Activated naive CD4-positive, alpha-beta T cell treated with anti-CD3 and anti-CD28 coated beads, Interleukin-2, amount 50 U/mL, for 24 hours (primary cell): ENCODE results near the gene NFE2L2.
"Not testable (repeated sequence)": the region's sequence is repeated elsewhere in the genome, so short reads cannot be mapped to it uniquely, and the experiment has no call there.

Source experiments
- H3K27ac Mint-ChIP-seq: one replicate; pipeline ENCODE4 v1.8.0; 2021; ENCODE audit warnings: mild to moderate bottlenecking, mixed read lengths
- H3K27me3 Mint-ChIP-seq: one replicate; pipeline ENCODE4 v1.8.0; 2021; ENCODE audit warnings: mixed read lengths
- H3K36me3 Mint-ChIP-seq: one replicate; pipeline ENCODE4 v1.8.0; 2021; ENCODE audit warnings: mixed read lengths
- H3K4me1 Mint-ChIP-seq: one replicate; pipeline ENCODE4 v1.8.0; 2021; ENCODE audit warnings: mixed read lengths
- H3K4me3 Mint-ChIP-seq: one replicate; pipeline ENCODE4 v1.8.0; 2021; ENCODE audit warnings: mild to moderate bottlenecking, mixed read lengths
- H3K9me3 Mint-ChIP-seq: one replicate; pipeline ENCODE4 v1.8.0; 2021; ENCODE audit warnings: mixed read lengths

NFE2L2 gene

GRCh38 chr2:177252808-177253531 lies 11.6 kb downstream of the NFE2L2 start:
- Mint-ChIP-seq H3K27ac (peak overlapping the region; percentile 91), H3K36me3 (peaks cover 27% of the 10 kb centered on the region), H3K9me3 (no peaks in the 10 kb centered on the region), H3K4me1 (peaks cover 91% of the 10 kb centered on the region), H3K4me3 (peak overlapping the region; percentile 67), H3K27me3 (no peaks in the 10 kb centered on the region)

DNA sequence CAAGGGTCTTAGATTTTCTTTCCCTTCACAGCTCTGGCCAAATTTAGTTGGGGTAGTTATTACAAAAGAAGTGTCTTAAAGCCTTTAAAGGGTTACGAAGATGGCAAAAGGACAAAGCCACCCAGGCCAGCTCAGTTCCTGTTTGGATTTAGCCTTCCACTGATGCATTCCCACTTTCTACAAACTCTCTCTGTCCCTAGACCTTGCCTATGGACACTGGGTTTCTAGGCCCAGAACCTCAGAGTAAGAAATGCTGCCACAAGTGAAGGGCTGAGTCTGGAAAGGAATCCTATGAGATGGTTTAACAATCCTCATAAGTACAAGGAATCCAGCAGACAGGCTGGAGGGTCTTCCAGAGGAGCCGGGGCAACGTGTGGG lies 13.4 kb downstream of the NFE2L2 start:
- H3K36me3 Mint-ChIP-seq, result peaks cover 25% of the 10 kb centered on the region
- H3K9me3 Mint-ChIP-seq, result no peaks in the 10 kb centered on the region
- H3K4me1 Mint-ChIP-seq, result peaks cover 90% of the 10 kb centered on the region
- peak overlapping the region; percentile 91 for H3K27ac Mint-ChIP-seq
- no peaks in the 10 kb centered on the region for H3K27me3 Mint-ChIP-seq
- H3K4me3 Mint-ChIP-seq, result peak overlapping the region; percentile 68

- H3K27me3 Mint-ChIP-seq, result no peaks in the 10 kb centered on the region
- H3K4me3 Mint-ChIP-seq, result no peak overlapping the region
- peaks cover 23% of the 10 kb centered on the region for H3K36me3 Mint-ChIP-seq
- peak overlapping the region; percentile 52 for H3K27ac Mint-ChIP-seq
- peaks cover 88% of the 10 kb centered on the region for H3K4me1 Mint-ChIP-seq
- no peaks in the 10 kb centered on the region for H3K9me3 Mint-ChIP-seq
Observed at GRCh38 chr2:177250461-177250860, 14.1 kb downstream of the NFE2L2 start.

DNA sequence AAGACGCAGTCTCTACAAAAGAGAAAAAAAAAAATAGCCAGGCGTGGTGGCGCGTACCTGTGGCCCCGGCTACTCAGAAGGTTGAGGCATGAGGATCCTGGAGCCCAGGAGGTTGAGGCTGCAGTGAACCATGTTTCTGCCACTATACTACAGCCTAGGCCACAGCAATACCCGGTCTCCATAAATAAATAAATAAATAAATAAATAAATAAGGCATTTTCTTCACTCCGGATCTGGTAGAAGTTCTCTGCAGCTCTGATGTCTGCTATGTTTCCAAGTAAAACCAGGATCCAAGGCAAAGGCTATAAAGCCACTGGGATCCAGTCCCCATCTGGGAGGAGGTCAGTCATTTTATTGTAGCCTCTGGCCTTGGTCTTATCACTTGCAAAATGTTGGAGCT lies 15.5 kb downstream of the NFE2L2 start:
- peaks cover 27% of the 10 kb centered on the region for H3K36me3 Mint-ChIP-seq

DNA sequence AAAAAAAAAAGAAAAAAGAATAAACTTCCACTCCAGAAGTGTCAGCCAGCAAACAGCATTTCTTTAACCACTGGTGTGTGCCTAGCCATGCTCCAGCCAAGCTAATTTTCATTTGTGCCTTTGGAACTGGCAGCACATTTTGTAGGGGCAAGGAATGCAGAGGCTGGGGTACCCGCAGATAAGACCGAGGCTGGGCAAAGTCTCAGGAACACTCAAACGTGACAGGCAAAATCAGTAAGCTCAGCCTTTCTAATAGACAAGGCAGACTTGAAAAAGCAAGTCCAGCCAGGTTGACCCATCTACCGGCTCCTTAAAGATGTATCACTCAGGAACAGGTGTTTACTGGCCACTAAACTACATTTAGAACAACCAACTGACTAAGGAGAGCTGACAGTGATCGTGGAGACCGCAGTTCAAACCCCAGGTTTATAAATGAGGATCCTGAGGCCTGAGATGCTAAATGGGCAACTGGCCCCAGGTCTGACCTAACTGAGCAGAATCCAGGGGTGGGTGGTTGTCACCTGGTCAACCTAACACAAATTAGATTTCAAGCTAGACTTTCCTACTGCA lies 16.7 kb downstream of the NFE2L2 start:
- no peaks in the 10 kb centered on the region for H3K27me3 Mint-ChIP-seq
- H3K4me1 Mint-ChIP-seq, result peaks cover 85% of the 10 kb centered on the region
- H3K27ac Mint-ChIP-seq, result no peak overlapping the region
- peaks cover 20% of the 10 kb centered on the region for H3K36me3 Mint-ChIP-seq
- H3K9me3 Mint-ChIP-seq, result no peaks in the 10 kb centered on the region
- no peak overlapping the region for H3K4me3 Mint-ChIP-seq

More for the DNA sequence above, 15.5 kb downstream of the NFE2L2 start:
- no peaks in the 10 kb centered on the region for H3K27me3 Mint-ChIP-seq
- peaks cover 87% of the 10 kb centered on the region for H3K4me1 Mint-ChIP-seq
- H3K4me3 Mint-ChIP-seq, result no peak overlapping the region
- peak overlapping the region; percentile 65 for H3K27ac Mint-ChIP-seq
- no peaks in the 10 kb centered on the region for H3K9me3 Mint-ChIP-seq

DNA sequence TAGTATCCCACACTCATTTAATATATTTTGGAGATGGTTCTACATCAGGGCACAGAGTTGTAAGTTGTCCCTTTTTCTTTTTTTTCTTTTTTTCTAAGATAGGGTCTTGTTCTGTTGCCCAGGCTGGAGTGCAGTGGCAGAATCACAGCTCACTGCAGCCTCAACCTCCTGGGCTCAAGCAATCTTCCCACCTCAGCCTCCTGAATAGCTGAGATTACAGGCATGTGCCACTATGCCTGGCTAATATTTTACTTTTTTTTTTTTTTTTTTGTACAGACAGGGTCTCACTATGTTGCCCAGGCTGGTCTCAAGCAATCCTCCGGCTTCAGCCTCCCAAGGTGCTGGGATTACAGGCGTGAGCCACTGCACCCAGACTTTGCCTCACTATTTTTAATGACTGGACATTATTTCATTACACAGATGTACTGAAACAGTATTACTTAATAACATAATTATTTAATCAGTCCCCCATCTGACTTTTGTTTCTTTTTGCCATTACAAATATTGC lies 17.9 kb downstream of the NFE2L2 start:
- not testable (repeated sequence) for H3K27me3 Mint-ChIP-seq, H3K9me3 Mint-ChIP-seq, H3K27ac Mint-ChIP-seq, H3K4me3 Mint-ChIP-seq
- Mint-ChIP-seq H3K4me1 (peaks cover 85% of the 10 kb centered on the region), H3K36me3 (peaks cover 14% of the 10 kb centered on the region)

GRCh38 chr2:177246000-177246399 lies 18.5 kb downstream of the NFE2L2 start:
- no peaks in the 10 kb centered on the region for H3K27me3 Mint-ChIP-seq
- no peaks in the 10 kb centered on the region for H3K9me3 Mint-ChIP-seq
- H3K4me3 Mint-ChIP-seq, result no peak overlapping the region
- peak overlapping the region; percentile 82 for H3K27ac Mint-ChIP-seq
- H3K36me3 Mint-ChIP-seq, result peaks cover 9% of the 10 kb centered on the region
- peaks cover 85% of the 10 kb centered on the region for H3K4me1 Mint-ChIP-seq

DNA sequence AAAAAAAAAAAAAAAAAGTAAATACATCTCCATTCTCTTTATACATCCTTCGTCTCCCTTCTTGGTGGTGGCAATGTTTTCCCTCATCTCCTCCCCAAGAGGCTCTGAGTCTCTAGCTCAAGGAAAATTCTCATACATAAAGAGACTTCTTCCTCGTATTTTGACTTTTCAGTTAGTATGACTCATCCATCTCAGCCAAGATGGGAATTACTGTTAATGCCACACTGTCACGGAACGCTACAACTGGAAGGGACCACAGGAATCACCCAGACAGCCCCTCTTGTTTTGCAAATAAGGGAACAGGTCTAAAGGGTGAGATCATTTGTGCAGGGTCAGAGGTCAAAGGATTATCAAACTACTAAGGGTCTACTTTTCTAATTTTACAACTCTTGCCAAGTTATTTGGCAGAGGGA lies 19.5 kb downstream of the NFE2L2 start:
- Mint-ChIP-seq H3K27ac (peak overlapping the region; percentile 78), H3K4me3 (no peak overlapping the region), H3K9me3 (no peaks in the 10 kb centered on the region), H3K36me3 (peaks cover 9% of the 10 kb centered on the region), H3K27me3 (no peaks in the 10 kb centered on the region), H3K4me1 (peaks cover 85% of the 10 kb centered on the region)

DNA sequence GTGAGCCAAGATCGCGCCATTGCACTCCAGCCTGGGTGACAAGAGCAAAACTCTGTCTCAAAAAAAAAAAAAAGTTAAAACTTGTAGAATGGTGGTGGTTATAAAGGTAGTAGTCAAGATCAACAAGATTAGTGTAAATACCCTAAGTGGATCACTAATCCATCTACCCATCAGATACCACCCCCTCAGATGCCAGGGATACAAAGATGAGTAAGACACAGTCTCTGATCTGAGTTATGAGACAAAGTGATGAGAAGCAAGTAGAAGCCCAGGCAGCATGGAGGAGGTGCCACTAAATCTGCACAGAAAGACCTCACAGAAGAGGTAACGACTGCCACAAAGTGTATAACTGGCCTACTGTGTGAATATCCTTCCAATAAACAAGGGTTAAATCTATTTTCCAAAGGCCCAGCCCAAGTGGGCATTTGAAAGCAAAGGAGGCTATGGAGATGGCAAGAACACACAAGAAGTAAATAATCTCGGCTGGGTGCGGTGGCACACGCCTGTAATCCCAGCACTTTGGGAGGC lies 20.2 kb downstream of the NFE2L2 start:
- H3K9me3 Mint-ChIP-seq, result no peaks in the 10 kb centered on the region
- H3K4me3 Mint-ChIP-seq, result peak overlapping the region; percentile 12
- H3K4me1 Mint-ChIP-seq, result peaks cover 89% of the 10 kb centered on the region
- peak overlapping the region; percentile 9 for H3K27ac Mint-ChIP-seq
- no peaks in the 10 kb centered on the region for H3K27me3 Mint-ChIP-seq
- H3K36me3 Mint-ChIP-seq, result peaks cover 10% of the 10 kb centered on the region

DNA sequence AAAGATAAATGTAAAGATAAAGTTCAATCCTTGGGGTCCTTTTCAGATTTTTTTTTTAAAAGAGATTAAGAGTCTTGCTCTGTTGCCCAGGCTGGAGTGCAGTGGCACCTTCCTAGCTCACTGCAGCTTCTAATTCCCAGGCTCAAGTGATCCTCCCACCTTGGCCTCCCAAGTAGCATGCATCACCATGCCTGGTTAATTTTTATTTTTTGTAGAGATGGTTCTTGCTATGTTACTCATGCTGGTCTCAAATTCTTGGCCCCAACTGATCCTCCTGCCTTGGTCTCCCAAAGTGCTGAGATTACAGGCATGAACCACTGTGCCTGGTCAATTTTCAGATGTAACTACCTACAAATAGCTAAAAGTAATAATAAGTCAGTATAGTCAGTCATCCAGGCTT lies 21.1 kb downstream of the NFE2L2 start:
- Mint-ChIP-seq H3K36me3 (peaks cover 7% of the 10 kb centered on the region), H3K4me1 (peaks cover 90% of the 10 kb centered on the region), H3K27me3 (no peaks in the 10 kb centered on the region), H3K4me3 (peak overlapping the region; percentile 61), H3K27ac (peak overlapping the region; percentile 80), H3K9me3 (no peaks in the 10 kb centered on the region)

GRCh38 chr2:177243073-177243472 lies 21.5 kb downstream of the NFE2L2 start:
- Mint-ChIP-seq H3K27ac (peak overlapping the region; percentile 80), H3K9me3 (no peaks in the 10 kb centered on the region), H3K36me3 (peaks cover 7% of the 10 kb centered on the region), H3K27me3 (no peaks in the 10 kb centered on the region), H3K4me1 (peaks cover 93% of the 10 kb centered on the region), H3K4me3 (peak overlapping the region; percentile 61)

- Mint-ChIP-seq H3K27ac (peak overlapping the region; percentile 80), H3K4me3 (peak overlapping the region; percentile 61), H3K27me3 (no peaks in the 10 kb centered on the region), H3K36me3 (peaks cover 7% of the 10 kb centered on the region), H3K9me3 (no peaks in the 10 kb centered on the region), H3K4me1 (peaks cover 92% of the 10 kb centered on the region)
Observed at GRCh38 chr2:177242121-177242987, 22.2 kb downstream of the NFE2L2 start.

DNA sequence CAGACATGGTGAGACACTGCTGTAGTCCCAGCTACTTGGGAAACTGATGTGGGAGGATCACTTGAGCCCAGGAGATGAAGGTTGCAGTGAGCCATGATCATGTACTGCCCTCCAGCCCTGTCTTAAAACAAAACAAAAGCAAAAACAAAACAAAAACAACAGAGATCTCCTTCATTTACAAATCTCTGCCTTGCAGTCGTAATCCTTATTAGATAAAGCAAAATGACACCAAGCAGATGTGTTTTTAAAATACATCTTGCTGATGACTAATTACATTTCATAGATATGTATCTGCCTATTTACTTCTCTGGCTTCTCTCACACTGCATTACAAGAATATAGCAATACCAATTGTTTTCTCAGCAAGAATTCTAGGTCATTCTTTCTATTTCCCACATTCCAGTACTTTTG lies 22.8 kb downstream of the NFE2L2 start:
- Mint-ChIP-seq H3K4me1 (peaks cover 85% of the 10 kb centered on the region), H3K27ac (peak overlapping the region; percentile 80), H3K36me3 (peaks cover 7% of the 10 kb centered on the region)

GRCh38 chr2:177239932-177240630 lies 24.4 kb downstream of the NFE2L2 start:
- Mint-ChIP-seq H3K9me3 (no peaks in the 10 kb centered on the region), H3K36me3 (peaks cover 7% of the 10 kb centered on the region), H3K27me3 (no peaks in the 10 kb centered on the region), H3K27ac (peak overlapping the region; percentile 75), H3K4me3 (peak overlapping the region; percentile 64), H3K4me1 (peaks cover 80% of the 10 kb centered on the region)

More for the DNA sequence above, 22.8 kb downstream of the NFE2L2 start:
- no peaks in the 10 kb centered on the region for H3K27me3 Mint-ChIP-seq
- H3K9me3 Mint-ChIP-seq, result no peaks in the 10 kb centered on the region
- peak overlapping the region; percentile 61 for H3K4me3 Mint-ChIP-seq

DNA sequence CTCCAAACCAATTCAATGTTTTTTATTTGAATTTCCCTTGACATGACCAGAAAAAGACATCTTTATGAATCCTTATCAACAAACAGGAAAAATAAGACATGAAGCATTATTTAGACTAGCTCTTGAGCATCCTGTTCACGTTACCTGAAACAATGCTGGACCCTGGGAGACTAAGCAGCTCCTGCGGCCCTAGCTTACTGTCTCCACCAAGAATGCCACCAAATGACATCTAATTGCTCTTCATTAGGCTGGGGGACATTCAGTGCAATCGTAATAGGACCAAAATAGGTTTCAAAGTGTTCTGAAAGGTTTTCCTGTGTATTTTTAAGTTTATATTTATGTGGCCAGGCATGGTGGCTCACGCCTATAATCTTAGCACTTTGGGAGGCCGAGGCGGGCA lies 25.5 kb downstream of the NFE2L2 start:
- Mint-ChIP-seq H3K27ac (peak overlapping the region; percentile 8), H3K4me3 (no peak overlapping the region), H3K36me3 (peaks cover 6% of the 10 kb centered on the region), H3K27me3 (no peaks in the 10 kb centered on the region), H3K4me1 (peaks cover 78% of the 10 kb centered on the region), H3K9me3 (no peaks in the 10 kb centered on the region)
